ENCODE results near the gene ADAMTS1. TPM values are rescaled to one million over a fixed set of nuclear protein-coding genes. Genes with fewer than 3 reads are reported as not detected.
A peak's percentile ranks its signal among the peaks of the same experiment; 100 is the strongest.
"Not testable (repeated sequence)": the region's sequence is repeated elsewhere in the genome, so short reads cannot be mapped to it uniquely, and the experiment has no call there.

ADAMTS1 gene
- total and polyA plus RNA-seq, 4 donors, result 6.9 to 83.2 (median 15.7) TPM

GRCh38 chr21:26874347-26874746 lies 29.1 kb upstream of the ADAMTS1 start:
- H3K27ac ChIP-seq (ENCODE audit: low read depth, low read length), result no peak overlapping the region
- no peaks in the 10 kb centered on the region for H3K4me1 ChIP-seq (ENCODE audit: control insufficient read depth, insufficient read depth, low read length)
- no peak overlapping the region for H3K4me3 ChIP-seq (ENCODE audit: low read depth, low read length)
- H3K9me3 ChIP-seq (ENCODE audit: control insufficient read depth, insufficient read depth, low read length), result no peaks in the 10 kb centered on the region
- H3K27me3 ChIP-seq (ENCODE audit: control insufficient read depth, insufficient read depth, low read length), result no peaks in the 10 kb centered on the region
- DNase-seq (ENCODE audit: low read depth in 4 of 6, low spot score in 6 of 6), result no peak
- no peaks in the 10 kb centered on the region for H3K36me3 ChIP-seq (ENCODE audit: control insufficient read depth, insufficient read depth, low read length)
- no CpG with 5 or more reads among the region's 1 CpG for WGBS (ENCODE audit: insufficient coverage)

DNA sequence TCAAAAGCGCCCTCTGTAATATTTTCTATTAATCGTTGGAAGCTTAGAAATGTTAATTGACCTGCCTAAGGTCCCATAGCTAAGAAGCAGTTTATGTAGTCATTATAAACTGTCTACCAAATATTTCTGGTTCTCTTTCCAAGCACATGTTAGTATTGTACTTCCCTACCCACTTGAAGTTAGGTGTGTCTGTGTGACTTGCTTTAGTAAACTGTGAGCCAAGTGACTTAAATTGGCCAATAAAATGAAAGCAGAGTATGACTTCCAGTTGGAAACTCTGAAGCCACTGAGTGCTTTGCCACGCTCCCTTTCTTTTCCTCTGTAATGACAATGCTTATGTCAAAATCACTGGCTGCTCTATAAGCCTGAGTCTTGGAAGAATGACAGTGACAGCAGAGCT lies 20.6 kb upstream of the ADAMTS1 start:
- H3K36me3 ChIP-seq (ENCODE audit: control insufficient read depth, insufficient read depth, low read length), result no peaks in the 10 kb centered on the region
- H3K4me1 ChIP-seq (ENCODE audit: control insufficient read depth, insufficient read depth, low read length), result no peaks in the 10 kb centered on the region
- 100% methylated on average over 1 of the region's 3 CpGs for WGBS (ENCODE audit: insufficient coverage)
- H3K27me3 ChIP-seq (ENCODE audit: control insufficient read depth, insufficient read depth, low read length), result no peaks in the 10 kb centered on the region
- no peaks in the 10 kb centered on the region for H3K9me3 ChIP-seq (ENCODE audit: control insufficient read depth, insufficient read depth, low read length)
- H3K27ac ChIP-seq (ENCODE audit: low read depth, low read length), result no peak overlapping the region
- no peak for DNase-seq (ENCODE audit: low read depth in 4 of 6, low spot score in 6 of 6)
- no peak overlapping the region for H3K4me3 ChIP-seq (ENCODE audit: low read depth, low read length)

GRCh38 chr21:26856871-26857350 lies 11.7 kb upstream of the ADAMTS1 start:
- H3K27ac ChIP-seq (ENCODE audit: low read depth, low read length); DNase-seq (ENCODE audit: low read depth in 4 of 6, low spot score in 6 of 6); H3K4me1 ChIP-seq (ENCODE audit: control insufficient read depth, insufficient read depth, low read length); H3K9me3 ChIP-seq (ENCODE audit: control insufficient read depth, insufficient read depth, low read length); H3K36me3 ChIP-seq (ENCODE audit: control insufficient read depth, insufficient read depth, low read length); H3K4me3 ChIP-seq (ENCODE audit: low read depth, low read length); H3K27me3 ChIP-seq (ENCODE audit: control insufficient read depth, insufficient read depth, low read length): not testable (repeated sequence)
- WGBS (ENCODE audit: insufficient coverage), result 91% methylated on average over 7 of the region's 7 CpGs

- H3K4me1 ChIP-seq (ENCODE audit: control insufficient read depth, insufficient read depth, low read length); H3K9me3 ChIP-seq (ENCODE audit: control insufficient read depth, insufficient read depth, low read length); H3K36me3 ChIP-seq (ENCODE audit: control insufficient read depth, insufficient read depth, low read length); DNase-seq (ENCODE audit: low read depth in 4 of 6, low spot score in 6 of 6); H3K27me3 ChIP-seq (ENCODE audit: control insufficient read depth, insufficient read depth, low read length); H3K4me3 ChIP-seq (ENCODE audit: low read depth, low read length); H3K27ac ChIP-seq (ENCODE audit: low read depth, low read length): not testable (repeated sequence)
- 98% methylated on average over 14 of the region's 14 CpGs for WGBS (ENCODE audit: insufficient coverage)
Measured at GRCh38 chr21:26854695-26855094, 9.5 kb upstream of the ADAMTS1 start.

DNA sequence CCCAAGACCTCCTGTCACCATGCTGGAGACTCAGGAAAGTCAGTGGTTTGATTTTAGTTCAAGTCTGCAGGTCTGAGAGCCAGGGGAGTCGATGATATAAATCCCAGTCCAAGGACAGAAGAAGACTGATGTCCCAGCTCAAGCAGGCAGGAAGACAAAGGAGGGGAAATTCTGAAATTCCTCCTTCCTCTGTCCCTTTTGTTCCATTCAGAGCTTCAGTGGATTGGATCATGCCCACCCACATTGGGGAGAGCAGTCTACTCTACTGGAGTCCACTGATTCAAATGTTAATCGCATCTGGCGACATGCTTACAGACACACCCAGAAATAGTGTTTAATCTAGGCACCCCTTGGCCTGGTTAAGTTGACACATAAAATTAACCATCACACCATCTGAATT lies 7.2 kb upstream of the ADAMTS1 start:
- Histone ChIP-seq H3K27me3 (ENCODE audit: control insufficient read depth, insufficient read depth, low read length) (no peaks in the 10 kb centered on the region), H3K4me1 (ENCODE audit: control insufficient read depth, insufficient read depth, low read length) (no peaks in the 10 kb centered on the region), H3K9me3 (ENCODE audit: control insufficient read depth, insufficient read depth, low read length) (no peaks in the 10 kb centered on the region), H3K27ac (ENCODE audit: low read depth, low read length) (no peak overlapping the region), H3K36me3 (ENCODE audit: control insufficient read depth, insufficient read depth, low read length) (no peaks in the 10 kb centered on the region), H3K4me3 (ENCODE audit: low read depth, low read length) (no peak overlapping the region)
- WGBS (ENCODE audit: insufficient coverage), result 40% methylated on average over 1 of the region's 3 CpGs
- DNase-seq (ENCODE audit: low read depth in 4 of 6, low spot score in 6 of 6), result no peak

DNA sequence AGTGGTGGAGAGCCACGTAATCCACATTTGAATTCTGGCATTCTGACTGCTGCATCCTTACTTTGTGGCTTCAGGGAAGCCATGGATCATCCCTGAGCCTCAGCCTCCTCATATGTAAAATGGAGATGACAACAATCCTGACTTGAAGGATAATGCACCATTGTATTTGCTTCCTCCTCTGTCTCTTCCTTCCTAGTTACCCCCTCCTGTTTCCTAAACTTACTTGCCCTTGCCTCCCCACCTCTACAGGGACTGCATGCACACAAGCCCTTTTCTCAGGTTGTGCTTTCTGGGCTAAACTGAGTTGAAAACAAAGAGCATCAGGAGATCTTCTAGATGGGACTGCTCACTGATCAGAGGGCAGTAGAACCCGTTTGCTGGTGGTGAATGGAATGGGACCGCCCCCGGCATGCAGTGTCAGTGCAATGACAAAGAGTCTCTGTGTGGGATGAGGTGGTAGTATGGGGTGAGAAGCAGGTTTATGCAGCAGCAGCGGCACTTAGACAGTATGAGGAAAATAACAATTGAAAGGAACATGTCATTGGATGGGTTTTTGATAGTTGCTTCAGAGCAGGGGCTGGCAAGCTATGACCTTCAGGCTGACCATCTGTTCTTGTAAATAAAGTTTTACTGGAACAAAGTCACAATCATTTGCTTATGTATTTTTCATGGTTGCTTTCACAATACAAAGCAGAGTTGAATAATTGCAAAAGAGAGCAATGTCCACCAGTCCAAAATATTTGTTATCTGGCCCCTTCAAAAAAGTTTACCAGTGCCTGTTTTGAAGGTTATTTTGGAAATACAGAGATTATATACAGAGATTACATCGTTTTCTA lies 6.1 kb upstream of the ADAMTS1 start:
- H3K9me3 ChIP-seq (ENCODE audit: control insufficient read depth, insufficient read depth, low read length), result no peaks in the 10 kb centered on the region
- H3K4me1 ChIP-seq (ENCODE audit: control insufficient read depth, insufficient read depth, low read length), result peaks cover 3% of the 10 kb centered on the region
- no peak overlapping the region for H3K4me3 ChIP-seq (ENCODE audit: low read depth, low read length)
- DNase-seq (ENCODE audit: low read depth in 4 of 6, low spot score in 6 of 6), result no peak
- peaks cover 6% of the 10 kb centered on the region for H3K27me3 ChIP-seq (ENCODE audit: control insufficient read depth, insufficient read depth, low read length)
- H3K36me3 ChIP-seq (ENCODE audit: control insufficient read depth, insufficient read depth, low read length), result no peaks in the 10 kb centered on the region
- H3K27ac ChIP-seq (ENCODE audit: low read depth, low read length), result no peak overlapping the region
- WGBS (ENCODE audit: insufficient coverage), result 83% methylated on average over 5 of the region's 6 CpGs

GRCh38 chr21:26850116-26850643 lies 5.0 kb upstream of the ADAMTS1 start:
- no CpG with 5 or more reads among the region's 5 CpGs for WGBS (ENCODE audit: insufficient coverage)
- Histone ChIP-seq H3K27ac (ENCODE audit: low read depth, low read length) (no peak overlapping the region), H3K4me3 (ENCODE audit: low read depth, low read length) (peak overlapping the region; percentile 9), H3K9me3 (ENCODE audit: control insufficient read depth, insufficient read depth, low read length) (no peaks in the 10 kb centered on the region), H3K27me3 (ENCODE audit: control insufficient read depth, insufficient read depth, low read length) (peaks cover 6% of the 10 kb centered on the region), H3K4me1 (ENCODE audit: control insufficient read depth, insufficient read depth, low read length) (peaks cover 15% of the 10 kb centered on the region), H3K36me3 (ENCODE audit: control insufficient read depth, insufficient read depth, low read length) (no peaks in the 10 kb centered on the region)
- peak in 3 of 6 donors; percentile 69 to 92 (median 83) for DNase-seq (ENCODE audit: low read depth in 4 of 6, low spot score in 6 of 6)

- Histone ChIP-seq H3K9me3 (ENCODE audit: control insufficient read depth, insufficient read depth, low read length) (no peaks in the 10 kb centered on the region), H3K36me3 (ENCODE audit: control insufficient read depth, insufficient read depth, low read length) (no peaks in the 10 kb centered on the region), H3K27ac (ENCODE audit: low read depth, low read length) (no peak overlapping the region), H3K4me1 (ENCODE audit: control insufficient read depth, insufficient read depth, low read length) (peaks cover 21% of the 10 kb centered on the region), H3K27me3 (ENCODE audit: control insufficient read depth, insufficient read depth, low read length) (peaks cover 6% of the 10 kb centered on the region), H3K4me3 (ENCODE audit: low read depth, low read length) (peak overlapping the region; percentile 9)
- DNase-seq (ENCODE audit: low read depth in 4 of 6, low spot score in 6 of 6), result peak in 2 of 6 donors; percentile 86 to 93
- no CpG with 5 or more reads among the region's 4 CpGs for WGBS (ENCODE audit: insufficient coverage)
Measured at GRCh38 chr21:26849428-26850115, 4.4 kb upstream of the ADAMTS1 start.

- Histone ChIP-seq H3K4me1 (ENCODE audit: control insufficient read depth, insufficient read depth, low read length) (peaks cover 36% of the 10 kb centered on the region), H3K9me3 (ENCODE audit: control insufficient read depth, insufficient read depth, low read length) (no peaks in the 10 kb centered on the region), H3K27ac (ENCODE audit: low read depth, low read length) (no peak overlapping the region), H3K36me3 (ENCODE audit: control insufficient read depth, insufficient read depth, low read length) (no peaks in the 10 kb centered on the region), H3K27me3 (ENCODE audit: control insufficient read depth, insufficient read depth, low read length) (peaks cover 6% of the 10 kb centered on the region), H3K4me3 (ENCODE audit: low read depth, low read length) (no peak overlapping the region)
- DNase-seq (ENCODE audit: low read depth in 4 of 6, low spot score in 6 of 6), result peak in 1 of 6 donors; percentile 77
- WGBS (ENCODE audit: insufficient coverage), result 40% methylated on average over 1 of the region's 2 CpGs
Measured at GRCh38 chr21:26847921-26848320, 2.7 kb upstream of the ADAMTS1 start.
